ENCODE results near the gene PGLYRP4. TPM values are rescaled to one million over a fixed set of nuclear protein-coding genes. Genes with fewer than 3 reads are reported as not detected.
"Not testable (repeated sequence)": the region's sequence is repeated elsewhere in the genome, so short reads cannot be mapped to it uniquely, and the experiment has no call there.

The PGLYRP4 gene
- total RNA-seq, 2 donors from 2014 or later: not detected

- H3K9ac ChIP-seq (ENCODE audit: low read depth in 2 of 2, low read length in 2 of 2): no peak overlapping the region
- H3K9me3 ChIP-seq: no peaks in the 10 kb centered on the region
- H3K36me3 ChIP-seq: no peaks in the 10 kb centered on the region
- DNase-seq: no peak
- no peak for TF ChIP-seq CTCF (IDR thresholded peaks at IDR 0.05)
- no peak overlapping the region for H3K27ac ChIP-seq
- H3K4me3 ChIP-seq: no peak overlapping the region
- intact Hi-C loops (cut with DNase I): no loop called here
- H3K27me3 ChIP-seq: no peaks in the 10 kb centered on the region
- H3K4me1 ChIP-seq: no peaks in the 10 kb centered on the region
These were observed 23.7 kb downstream of the PGLYRP4 start for GRCh38 chr1:153324912-153325311.

- H3K36me3 ChIP-seq: no peaks in the 10 kb centered on the region
- DNase-seq: no peak
- no peak overlapping the region for H3K4me3 ChIP-seq
- H3K27me3 ChIP-seq: no peaks in the 10 kb centered on the region
- no peak for TF ChIP-seq CTCF (IDR thresholded peaks at IDR 0.05)
- intact Hi-C loops (cut with DNase I): no loop called here
- no peak overlapping the region for H3K9ac ChIP-seq (ENCODE audit: low read depth in 2 of 2, low read length in 2 of 2)
- H3K9me3 ChIP-seq: no peaks in the 10 kb centered on the region
- H3K27ac ChIP-seq: no peak overlapping the region
- no peaks in the 10 kb centered on the region for H3K4me1 ChIP-seq
These were observed 26.1 kb downstream of the PGLYRP4 start for GRCh38 chr1:153322568-153322967.

GRCh38 chr1:153318145-153318544 is 30.5 kb downstream of the PGLYRP4 start:
- intact Hi-C loops (cut with DNase I); H3K27me3 ChIP-seq; DNase-seq; H3K4me3 ChIP-seq; H3K4me1 ChIP-seq; H3K9ac ChIP-seq (ENCODE audit: low read depth in 2 of 2, low read length in 2 of 2); H3K27ac ChIP-seq; H3K36me3 ChIP-seq; H3K9me3 ChIP-seq: not testable (repeated sequence)

GRCh38 chr1:153316013-153316412 is 32.6 kb downstream of the PGLYRP4 start:
- H3K4me1 ChIP-seq; H3K27ac ChIP-seq; H3K27me3 ChIP-seq; H3K9me3 ChIP-seq; DNase-seq; H3K9ac ChIP-seq (ENCODE audit: low read depth in 2 of 2, low read length in 2 of 2); intact Hi-C loops (cut with DNase I); H3K36me3 ChIP-seq; H3K4me3 ChIP-seq: not testable (repeated sequence)

- DNase-seq; H3K27ac ChIP-seq; H3K36me3 ChIP-seq; intact Hi-C loops (cut with DNase I); H3K9me3 ChIP-seq; H3K4me3 ChIP-seq; H3K4me1 ChIP-seq; H3K9ac ChIP-seq (ENCODE audit: low read depth in 2 of 2, low read length in 2 of 2); H3K27me3 ChIP-seq: not testable (repeated sequence)
These were observed 34.3 kb downstream of the PGLYRP4 start for GRCh38 chr1:153314388-153314787.

GRCh38 chr1:153313288-153313687 is 35.4 kb downstream of the PGLYRP4 start:
- Histone ChIP-seq H3K27ac (no peak overlapping the region), H3K9ac (ENCODE audit: low read depth in 2 of 2, low read length in 2 of 2) (no peak overlapping the region)
- no peak for DNase-seq

More at GRCh38 chr1:153313288-153313687, 35.4 kb downstream of the PGLYRP4 start:
- no peak for TF ChIP-seq CTCF (IDR thresholded peaks at IDR 0.05)
- Histone ChIP-seq H3K36me3 (no peaks in the 10 kb centered on the region), H3K9me3 (no peaks in the 10 kb centered on the region), H3K4me1 (no peaks in the 10 kb centered on the region), H3K27me3 (no peaks in the 10 kb centered on the region), H3K4me3 (no peak overlapping the region)
- intact Hi-C loops (cut with DNase I): no loop called here

All from colonic mucosa (tissue), 4 donors.